SU-DHL-6 (cell line): ENCODE data around the gene CAD.

Source experiments
- H2AFZ ChIP-seq: fragments of 200-600 bp; sonication (generic); 2 replicates; pipeline ENCODE4 v1.6.1; 2014; ENCODE audit warnings: low read depth, mild to moderate bottlenecking, moderate library complexity, mixed read lengths, antibody characterized with exemption, low read length; ENCODE audit not compliant: severe bottlenecking
- H3F3A ChIP-seq: fragments of 200-600 bp; shearing (Covaris generic); 2 replicates; pipeline ENCODE4 v1.6.0; 2016; ENCODE audit warnings: antibody characterized with exemption, mild to moderate bottlenecking; ENCODE audit not compliant: insufficient read depth
- H3K27ac ChIP-seq: fragments of 200-600 bp; sonication (generic); 2 replicates; pipeline ENCODE4 v1.5.1; 2016; ENCODE audit warnings: low read depth, mild to moderate bottlenecking, low read length, moderate library complexity, mixed read lengths
- H3K27me3 ChIP-seq: fragments of 200-600 bp; sonication (generic), shearing (Covaris generic); 2 replicates; pipeline ENCODE4 v1.6.0; 2014; ENCODE audit warnings: mild to moderate bottlenecking, low read length
- H3K36me3 ChIP-seq: fragments of 200-600 bp; sonication (generic); 2 replicates; pipeline ENCODE4 v1.6.1; 2014; ENCODE audit warnings: mild to moderate bottlenecking, low read length, mixed read lengths
- H3K4me2 ChIP-seq: fragments of 300-600, 200-600 bp; shearing (Covaris generic), sonication (generic); 2 replicates; pipeline ENCODE4 v1.6.0; 2014; ENCODE audit warnings: low read length, low read depth, mild to moderate bottlenecking; ENCODE audit not compliant: poor library complexity, severe bottlenecking
- H3K4me3 ChIP-seq: fragments of 200-600 bp; sonication (generic); 2 replicates; pipeline ENCODE4 v1.5.1; 2014; ENCODE audit warnings: antibody characterized with exemption, low read length, mild to moderate bottlenecking, mixed read lengths; ENCODE audit not compliant: insufficient read depth, poor library complexity, severe bottlenecking
- H3K79me2 ChIP-seq: fragments of 200-600 bp; sonication (generic); 2 replicates; pipeline ENCODE4 v1.6.1; 2014; ENCODE audit warnings: mild to moderate bottlenecking, low read length, moderate library complexity; ENCODE audit not compliant: insufficient read depth
- H3K9ac ChIP-seq: fragments of 200-600 bp; sonication (generic); 2 replicates; pipeline ENCODE4 v1.7.0; 2014; ENCODE audit warnings: mild to moderate bottlenecking, low read length
- H3K9me2 ChIP-seq: fragments of 200-600 bp; sonication (generic); replicated peaks from 2 replicates; pipeline ENCODE4 v1.6.1; 2014; ENCODE audit warnings: low read length; ENCODE audit not compliant: insufficient read depth
- H3K9me3 ChIP-seq: fragments of 200-600 bp; sonication (generic); 2 replicates; pipeline ENCODE4 v1.6.1; 2014; ENCODE audit warnings: low read length, mixed read lengths; ENCODE audit not compliant: insufficient read depth
- H4K20me1 ChIP-seq: fragments of 200-600 bp; sonication (generic); 2 replicates; pipeline ENCODE4 v1.6.1; 2014; ENCODE audit warnings: low read depth, mild to moderate bottlenecking, antibody characterized with exemption, low read length, moderate library complexity, mixed read lengths
- EZH2phosphoT487 ChIP-seq: fragments of 200-600 bp; sonication (generic), shearing (Covaris generic); conservative IDR thresholded peaks from 2 replicates; pipeline ENCODE4 v1.6.1; 2018; ENCODE audit warnings: mild to moderate bottlenecking, antibody characterized with exemption, low read length, moderate library complexity, mixed read lengths
- TF ChIP-seq, protein P1 (sequence below): fragments of 200-600 bp; sonication (generic); IDR thresholded peaks from one replicate; pipeline ENCODE4 v1.5.1; 2017; ENCODE audit warnings: antibody characterized with exemption, mild to moderate bottlenecking, low read length, moderate library complexity; ENCODE audit not compliant: insufficient read depth, poor library complexity, severe bottlenecking

Gene CAD

DNA sequence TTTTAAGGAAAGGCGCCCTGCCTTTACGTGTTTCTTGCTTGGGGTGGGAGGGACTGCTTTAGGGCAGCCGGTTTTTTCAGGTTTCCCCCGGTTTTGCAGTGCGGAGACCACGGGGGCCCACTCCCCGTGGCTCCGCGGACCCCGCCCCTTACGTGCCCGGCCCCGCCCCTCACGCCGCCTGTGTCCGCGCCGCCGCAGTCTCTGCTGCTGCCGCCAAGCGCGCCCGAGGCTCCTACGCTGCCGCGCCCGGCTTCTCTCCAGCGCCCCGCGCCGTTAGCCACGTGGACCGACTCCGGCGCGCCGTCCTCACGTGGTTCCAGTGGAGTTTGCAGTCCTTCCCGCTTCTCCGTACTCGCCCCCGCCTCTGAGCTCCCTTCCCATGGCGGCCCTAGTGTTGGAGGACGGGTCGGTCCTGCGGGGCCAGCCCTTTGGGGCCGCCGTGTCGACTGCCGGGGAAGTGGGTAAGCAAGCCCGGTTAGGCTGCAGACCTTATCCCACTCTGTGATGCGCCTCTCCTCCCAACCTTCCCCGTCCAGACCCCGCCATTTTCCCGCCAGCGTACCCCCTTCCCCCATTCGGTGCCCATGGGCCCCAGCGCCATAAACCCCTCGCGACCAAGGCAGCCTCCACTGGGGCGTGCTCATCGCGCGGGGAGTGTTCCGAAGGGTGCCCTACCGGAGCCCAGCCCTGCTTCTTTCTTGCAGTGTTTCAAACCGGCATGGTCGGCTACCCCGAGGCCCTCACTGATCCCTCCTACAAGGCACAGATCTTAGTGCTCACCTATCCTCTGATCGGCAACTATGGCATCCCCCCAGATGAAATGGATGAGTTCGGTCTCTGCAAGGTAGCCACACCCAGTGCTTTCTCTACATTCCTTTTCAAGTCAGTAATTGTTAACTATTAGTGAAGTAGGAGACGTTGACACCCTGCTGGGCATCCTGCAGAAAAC, at the start of gene CAD:
Gene CAD, plus strand, starts transcription at position 197 of the 949 bp plus-strand sequence. Its CDS starts 183 bp downstream, at position 380.
- Histone ChIP-seq H3K4me2 (peak within 1 kb of the TSS; percentile 82), H4K20me1 (no peaks in the 10 kb centered on the region), H3K27me3 (no peaks in the 10 kb centered on the region), H3K79me2 (peaks cover 49% of the 10 kb centered on the region), H3K4me3 (peak within 1 kb of the TSS; percentile 70), H3K36me3 (peaks cover 23% of the 10 kb centered on the region), H3K9me3 (no peaks in the 10 kb centered on the region), H2AFZ (peak within 1 kb of the TSS; percentile 58), H3K9me2 (no peaks in the 10 kb centered on the region), H3K27ac (peak within 1 kb of the TSS; percentile 64), H3K9ac (peak within 1 kb of the TSS; percentile 92), H3F3A (peaks cover 10% of the 10 kb centered on the region; the same call in 1 of the 2 replicates)
- TF ChIP-seq, protein P1, sequence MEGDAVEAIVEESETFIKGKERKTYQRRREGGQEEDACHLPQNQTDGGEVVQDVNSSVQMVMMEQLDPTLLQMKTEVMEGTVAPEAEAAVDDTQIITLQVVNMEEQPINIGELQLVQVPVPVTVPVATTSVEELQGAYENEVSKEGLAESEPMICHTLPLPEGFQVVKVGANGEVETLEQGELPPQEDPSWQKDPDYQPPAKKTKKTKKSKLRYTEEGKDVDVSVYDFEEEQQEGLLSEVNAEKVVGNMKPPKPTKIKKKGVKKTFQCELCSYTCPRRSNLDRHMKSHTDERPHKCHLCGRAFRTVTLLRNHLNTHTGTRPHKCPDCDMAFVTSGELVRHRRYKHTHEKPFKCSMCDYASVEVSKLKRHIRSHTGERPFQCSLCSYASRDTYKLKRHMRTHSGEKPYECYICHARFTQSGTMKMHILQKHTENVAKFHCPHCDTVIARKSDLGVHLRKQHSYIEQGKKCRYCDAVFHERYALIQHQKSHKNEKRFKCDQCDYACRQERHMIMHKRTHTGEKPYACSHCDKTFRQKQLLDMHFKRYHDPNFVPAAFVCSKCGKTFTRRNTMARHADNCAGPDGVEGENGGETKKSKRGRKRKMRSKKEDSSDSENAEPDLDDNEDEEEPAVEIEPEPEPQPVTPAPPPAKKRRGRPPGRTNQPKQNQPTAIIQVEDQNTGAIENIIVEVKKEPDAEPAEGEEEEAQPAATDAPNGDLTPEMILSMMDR = no peak
- TF ChIP-seq EZH2phosphoT487 = no peak

DNA sequence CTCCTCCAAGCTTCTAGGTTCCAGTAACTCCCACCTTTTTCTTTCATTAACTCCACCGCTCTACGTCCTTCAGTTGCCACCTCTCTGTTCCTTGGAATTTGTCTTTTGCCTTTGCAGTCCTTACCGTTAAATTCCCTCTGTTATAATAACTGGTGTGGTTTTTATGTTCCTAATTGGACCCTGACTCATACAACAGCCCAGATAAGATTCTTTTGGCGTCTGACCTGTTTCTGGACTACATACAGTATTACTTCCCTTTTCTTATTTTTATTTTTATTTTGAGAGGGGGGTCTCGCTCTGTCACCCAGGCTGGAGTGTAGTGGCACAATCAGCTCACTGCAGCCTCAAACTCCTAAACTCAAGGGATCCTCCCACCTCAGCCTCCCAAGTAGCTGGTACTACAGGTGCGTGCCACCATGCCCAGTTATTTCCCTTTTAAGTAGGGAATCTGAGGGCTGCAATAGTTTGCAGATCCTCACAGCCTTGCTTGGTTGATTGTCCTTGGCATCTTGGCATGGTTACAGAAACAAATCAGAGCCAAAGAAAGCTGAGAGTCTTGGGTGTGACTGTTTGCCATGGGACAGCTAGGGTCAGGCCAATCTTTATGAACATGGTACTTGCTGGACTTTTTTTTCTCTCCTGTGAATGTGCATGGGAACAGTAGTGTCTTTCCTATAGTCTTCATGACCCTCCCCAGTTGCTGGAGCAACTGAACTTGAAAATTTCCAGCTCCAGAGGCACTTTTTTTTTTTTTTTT, 46.4 kb upstream of the CAD start:
- H4K20me1 ChIP-seq = no peaks in the 10 kb centered on the region
- no peaks in the 10 kb centered on the region for H3K9me2 ChIP-seq
- TF ChIP-seq, protein P1 = no peak
- no peak for TF ChIP-seq EZH2phosphoT487
- no peak overlapping the region for H3K27ac ChIP-seq
- H3K79me2 ChIP-seq = no peaks in the 10 kb centered on the region
- peak overlapping the region; percentile 55 for H2AFZ ChIP-seq
- H3K27me3 ChIP-seq = no peaks in the 10 kb centered on the region
- no peak overlapping the region for H3K4me3 ChIP-seq
- H3F3A ChIP-seq = no peaks in the 10 kb centered on the region
- H3K9ac ChIP-seq = 0 out of 2 replicates have a peak overlapping the region, but pooled peaks have one; percentile 36
- H3K36me3 ChIP-seq = no peaks in the 10 kb centered on the region
- no peaks in the 10 kb centered on the region for H3K9me3 ChIP-seq
- H3K4me2 ChIP-seq = peak overlapping the region; percentile 47

DNA sequence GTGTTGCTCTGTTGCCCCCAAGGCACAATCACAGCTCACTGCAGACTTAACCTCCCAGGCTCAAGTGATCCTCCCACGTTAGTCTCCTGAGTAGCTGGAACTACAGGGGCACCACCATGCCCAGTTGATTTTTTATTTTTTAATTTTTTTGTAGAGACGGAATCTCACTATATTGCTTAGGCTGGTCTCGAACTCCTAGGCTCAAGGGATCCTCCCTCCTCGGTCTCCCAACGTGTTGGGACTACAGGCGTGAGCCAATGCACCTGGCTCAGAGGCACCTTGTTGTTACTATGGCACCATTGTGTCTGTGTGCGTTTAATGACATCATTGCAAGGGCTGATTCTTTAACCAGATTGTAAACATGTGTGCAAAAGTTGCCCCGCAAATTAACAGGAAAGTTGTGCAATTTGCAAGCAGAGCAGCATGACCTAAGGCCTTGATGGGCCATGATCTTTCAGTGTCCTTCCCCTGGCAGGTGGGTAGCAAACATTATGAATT, 45.8 kb upstream of the CAD start:
- Histone ChIP-seq H3K4me3 (no peak overlapping the region), H4K20me1 (no peaks in the 10 kb centered on the region), H3K9me2 (no peaks in the 10 kb centered on the region), H3K4me2 (no peak overlapping the region), H3K27ac (no peak overlapping the region), H3F3A (no peaks in the 10 kb centered on the region), H3K9ac (no peak overlapping the region), H3K9me3 (no peaks in the 10 kb centered on the region), H3K36me3 (no peaks in the 10 kb centered on the region), H2AFZ (no peak overlapping the region), H3K79me2 (no peaks in the 10 kb centered on the region), H3K27me3 (no peaks in the 10 kb centered on the region)
- TF ChIP-seq EZH2phosphoT487 = no peak
- TF ChIP-seq, protein P1 = no peak
